ENCODE data around the gene ATP6V1A. TPM values are rescaled to one million over a fixed set of nuclear protein-coding genes. Genes with fewer than 3 reads are reported as not detected.

The ATP6V1A gene
- total RNA-seq, 4 donors from 2014 or later = 21.0 to 23.5 (median 22.8) TPM

DNA sequence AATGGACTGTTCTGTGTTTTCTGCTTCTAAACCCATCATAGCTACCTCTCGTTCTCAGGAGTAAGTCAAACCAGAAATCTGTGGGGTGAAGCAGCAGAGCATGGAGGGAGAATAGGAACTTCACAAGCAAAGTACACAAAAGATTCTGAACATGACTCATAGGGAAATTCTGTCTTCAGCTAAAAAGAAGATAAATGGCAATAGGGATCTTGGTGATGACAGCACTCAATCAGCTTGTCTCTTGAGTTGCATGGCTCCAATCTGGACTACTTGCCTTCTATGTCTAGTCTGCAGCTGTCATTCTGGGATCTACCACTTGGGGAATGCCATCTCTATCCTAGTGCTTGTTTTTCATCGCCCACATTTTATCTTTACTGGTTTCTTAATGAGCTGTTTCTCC is 78.3 kb downstream of the ATP6V1A start:
- WGBS = 89% methylated on average over 2 of the region's 2 CpGs
- Histone ChIP-seq H3K27ac (replicated peaks in 1 of 4) (no peak overlapping the region), H3K9me3 (no peaks in the 10 kb centered on the region), H3K27me3 (no peaks in the 10 kb centered on the region), H3K4me3 (no peak overlapping the region), H3K4me1 (no peaks in the 10 kb centered on the region), H3K36me3 (no peaks in the 10 kb centered on the region)
- TF ChIP-seq EP300 (IDR thresholded peaks at IDR 0.05) = no peak
- TF ChIP-seq, protein P1, sequence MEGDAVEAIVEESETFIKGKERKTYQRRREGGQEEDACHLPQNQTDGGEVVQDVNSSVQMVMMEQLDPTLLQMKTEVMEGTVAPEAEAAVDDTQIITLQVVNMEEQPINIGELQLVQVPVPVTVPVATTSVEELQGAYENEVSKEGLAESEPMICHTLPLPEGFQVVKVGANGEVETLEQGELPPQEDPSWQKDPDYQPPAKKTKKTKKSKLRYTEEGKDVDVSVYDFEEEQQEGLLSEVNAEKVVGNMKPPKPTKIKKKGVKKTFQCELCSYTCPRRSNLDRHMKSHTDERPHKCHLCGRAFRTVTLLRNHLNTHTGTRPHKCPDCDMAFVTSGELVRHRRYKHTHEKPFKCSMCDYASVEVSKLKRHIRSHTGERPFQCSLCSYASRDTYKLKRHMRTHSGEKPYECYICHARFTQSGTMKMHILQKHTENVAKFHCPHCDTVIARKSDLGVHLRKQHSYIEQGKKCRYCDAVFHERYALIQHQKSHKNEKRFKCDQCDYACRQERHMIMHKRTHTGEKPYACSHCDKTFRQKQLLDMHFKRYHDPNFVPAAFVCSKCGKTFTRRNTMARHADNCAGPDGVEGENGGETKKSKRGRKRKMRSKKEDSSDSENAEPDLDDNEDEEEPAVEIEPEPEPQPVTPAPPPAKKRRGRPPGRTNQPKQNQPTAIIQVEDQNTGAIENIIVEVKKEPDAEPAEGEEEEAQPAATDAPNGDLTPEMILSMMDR (IDR thresholded peaks at IDR 0.05) = no peak
- no peak for TF ChIP-seq POLR2AphosphoS5 (IDR thresholded peaks at IDR 0.05)
- DNase-seq (ENCODE audit: extremely low spot score) = no peak
- intact Hi-C loops (cut with DNase I) = no loop called here

DNA sequence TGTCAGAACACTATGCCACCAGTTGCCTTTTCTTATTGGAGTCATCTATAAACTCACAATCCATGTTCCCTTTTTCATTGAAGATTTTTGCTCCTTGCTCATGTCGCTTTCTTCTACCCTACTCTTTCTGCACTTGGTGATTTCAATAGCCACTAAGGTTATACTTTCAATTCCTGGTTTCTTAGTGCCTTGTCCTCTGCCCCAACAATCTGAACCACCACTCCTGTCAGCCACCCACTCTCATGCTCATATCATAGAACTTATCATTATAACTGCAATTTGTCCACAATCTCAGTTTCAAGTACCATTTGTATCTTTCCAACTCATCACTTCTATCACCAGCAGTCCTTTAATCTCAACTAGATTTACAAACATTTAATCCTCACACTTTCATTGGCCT is 81.8 kb downstream of the ATP6V1A start:
- 89% methylated on average over 1 of the region's 1 CpG for WGBS
- H3K9me3 ChIP-seq = peaks cover 0 to 3% (median 0%) of the 10 kb centered on the region in 4 donors
- no peak overlapping the region for H3K27ac ChIP-seq (replicated peaks in 1 of 4)
- no peak for TF ChIP-seq EP300 (IDR thresholded peaks at IDR 0.05)
- TF ChIP-seq, protein P1 (IDR thresholded peaks at IDR 0.05) = no peak
- TF ChIP-seq POLR2AphosphoS5 (IDR thresholded peaks at IDR 0.05) = no peak
- TF ChIP-seq POLR2A (IDR thresholded peaks at IDR 0.05; ENCODE audit: low read depth) = no peak
- no peaks in the 10 kb centered on the region for H3K27me3 ChIP-seq
- H3K36me3 ChIP-seq = no peaks in the 10 kb centered on the region
- no peaks in the 10 kb centered on the region for H3K4me1 ChIP-seq
- DNase-seq (ENCODE audit: extremely low spot score) = no peak
- no peak overlapping the region for H3K4me3 ChIP-seq
- intact Hi-C loops (cut with DNase I) = no loop called here

GRCh38 chr3:113829576-113830354 is 82.9 kb downstream of the ATP6V1A start:
- no peaks in the 10 kb centered on the region for H3K4me1 ChIP-seq
- no peaks in the 10 kb centered on the region for H3K36me3 ChIP-seq
- TF ChIP-seq EP300 (IDR thresholded peaks at IDR 0.05) (no peak), POLR2AphosphoS5 (IDR thresholded peaks at IDR 0.05) (no peak), POLR2A (IDR thresholded peaks at IDR 0.05; ENCODE audit: low read depth) (no peak)
- TF ChIP-seq, protein P1 (IDR thresholded peaks at IDR 0.05) = no peak
- no peak overlapping the region for H3K27ac ChIP-seq (replicated peaks in 1 of 4)
- no peaks in the 10 kb centered on the region for H3K27me3 ChIP-seq
- intact Hi-C loops (cut with DNase I) = loop anchor here (10.0 kb wide), 1 partner anchor 95 kb away; no protein-coding TSS in a partner anchor
- H3K9me3 ChIP-seq = peaks cover 0 to 3% (median 0%) of the 10 kb centered on the region in 4 donors
- DNase-seq (ENCODE audit: extremely low spot score) = no peak
- no peak overlapping the region for H3K4me3 ChIP-seq
- 87% methylated on average over 10 of the region's 10 CpGs for WGBS

- TF ChIP-seq, protein P1 (IDR thresholded peaks at IDR 0.05) = no peak
- TF ChIP-seq EP300 (IDR thresholded peaks at IDR 0.05) (no peak), POLR2A (IDR thresholded peaks at IDR 0.05; ENCODE audit: low read depth) (no peak), POLR2AphosphoS5 (IDR thresholded peaks at IDR 0.05) (no peak)
- Histone ChIP-seq H3K4me3 (no peak overlapping the region), H3K4me1 (no peaks in the 10 kb centered on the region), H3K27me3 (no peaks in the 10 kb centered on the region), H3K36me3 (no peaks in the 10 kb centered on the region), H3K27ac (replicated peaks in 1 of 4) (no peak overlapping the region), H3K9me3 (peaks cover 0 to 3% (median 0%) of the 10 kb centered on the region in 4 donors)
- no peak for DNase-seq (ENCODE audit: extremely low spot score)
- WGBS = 0% methylated on average over 1 of the region's 1 CpG
- intact Hi-C loops (cut with DNase I) = loop anchor here (10.0 kb wide), 1 partner anchor 96 kb away; no protein-coding TSS in a partner anchor
These were observed 84.2 kb downstream of the ATP6V1A start for GRCh38 chr3:113831103-113831355.
